ENCODE data around the gene CCT4. TPM values are rescaled to one million over a fixed set of nuclear protein-coding genes. Genes with fewer than 3 reads are reported as not detected.

The CCT4 gene
- polyA plus RNA-seq, 2 of the 4 experiments (the other 2 are of a cell fraction) = 352 to 361 TPM

DNA sequence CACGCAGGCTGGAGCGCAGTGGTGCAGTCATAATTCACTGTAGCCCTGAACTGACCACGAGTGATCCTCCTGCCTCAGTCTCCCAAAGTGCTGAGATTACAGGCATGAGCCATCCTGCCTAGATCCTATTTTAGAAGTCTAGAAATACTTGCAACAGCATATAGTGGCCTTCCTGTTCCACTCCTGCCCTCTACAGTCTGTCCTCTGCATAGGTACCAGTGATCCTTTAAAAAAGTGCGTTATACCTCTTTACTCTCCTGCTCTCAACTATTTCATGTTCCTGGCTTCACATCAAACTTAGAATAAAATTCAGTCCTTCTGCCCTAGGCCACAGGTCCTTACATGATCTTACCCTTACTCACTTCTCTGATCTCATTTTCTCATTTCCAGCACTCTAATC, 23.1 kb upstream of the CCT4 start:
- DNase-seq (ENCODE audit: low read depth in 1 of 2, low spot score in 1 of 2) (peak in 1 of 2 experiments; percentile 52), FAIRE-seq (no peak), ATAC-seq (peak; percentile 90)
- ChIA-PET CTCF (interaction anchor here (1.4 to 3.3 kb wide), 4 partner anchors 14 to 777 kb away, joined by 4 to 16 read pairs (median 12); no protein-coding TSS in a partner anchor), POLR2A (no interaction called here)
- H3K4me3 ChIP-seq = no peak overlapping the region
- TF ChIP-seq KDM1A (IDR thresholded peaks at IDR 0.05; ENCODE audit: low read depth) (no peak), RAD21 (conservative IDR thresholded peaks at IDR 0.05 in 1 of 2, IDR thresholded peaks at IDR 0.05 in 1 of 2) (peak; percentile 32 to 56; a peak in 2 of 5 replicates), HDAC2 (IDR thresholded peaks at IDR 0.05) (no peak), KDM5A (IDR thresholded peaks at IDR 0.05) (no peak), CTCF (IDR thresholded peaks at IDR 0.05) (peak; percentile 46)
- TF ChIP-seq, protein P1, sequence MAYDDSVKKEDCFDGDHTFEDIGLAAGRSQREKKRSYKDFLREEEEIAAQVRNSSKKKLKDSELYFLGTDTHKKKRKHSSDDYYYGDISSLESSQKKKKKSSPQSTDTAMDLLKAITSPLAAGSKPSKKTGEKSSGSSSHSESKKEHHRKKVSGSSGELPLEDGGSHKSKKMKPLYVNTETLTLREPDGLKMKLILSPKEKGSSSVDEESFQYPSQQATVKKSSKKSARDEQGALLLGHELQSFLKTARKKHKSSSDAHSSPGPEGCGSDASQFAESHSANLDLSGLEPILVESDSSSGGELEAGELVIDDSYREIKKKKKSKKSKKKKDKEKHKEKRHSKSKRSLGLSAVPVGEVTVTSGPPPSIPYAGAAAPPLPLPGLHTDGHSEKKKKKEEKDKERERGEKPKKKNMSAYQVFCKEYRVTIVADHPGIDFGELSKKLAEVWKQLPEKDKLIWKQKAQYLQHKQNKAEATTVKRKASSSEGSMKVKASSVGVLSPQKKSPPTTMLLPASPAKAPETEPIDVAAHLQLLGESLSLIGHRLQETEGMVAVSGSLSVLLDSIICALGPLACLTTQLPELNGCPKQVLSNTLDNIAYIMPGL (CRISPR knock-in tag; IDR thresholded peaks at IDR 0.05; ENCODE audit: borderline replicate concordance) = no peak
- no peaks in the 10 kb centered on the region for H3K9me3 ChIP-seq
- H3K4me2 ChIP-seq = no peak overlapping the region
- H3K4me1 ChIP-seq = peaks cover 6% of the 10 kb centered on the region; the same call in 2 of the 3 replicates
- WGBS (ENCODE audit: missing lambda C conversion rate) = 76% methylated on average over 4 of the region's 4 CpGs
- no peak overlapping the region for H3K27ac ChIP-seq

GRCh38 chr2:61910603-61911002, 22.1 kb upstream of the CCT4 start:
- Histone ChIP-seq H3K27ac (no peak overlapping the region), H3K4me3 (no peak overlapping the region), H3K4me2 (no peak overlapping the region), H3K9me3 (no peaks in the 10 kb centered on the region), H3K4me1 (peaks cover 9% of the 10 kb centered on the region; the same call in 2 of the 3 replicates)
- FAIRE-seq = no peak
- ChIA-PET CTCF (interaction anchor here (0.7 to 3.3 kb wide), 5 partner anchors 8 to 776 kb away, joined by 4 to 16 read pairs (median 6); no protein-coding TSS in a partner anchor), POLR2A (no interaction called here)
- TF ChIP-seq CTCF (IDR thresholded peaks at IDR 0.05) (peak; percentile 61), EP300 (IDR thresholded peaks at IDR 0.05) (no peak), RAD21 (conservative IDR thresholded peaks at IDR 0.05 in 1 of 2, IDR thresholded peaks at IDR 0.05 in 1 of 2) (peak; percentile 35 to 36; a peak in 3 of 5 replicates), SMC3 (IDR thresholded peaks at IDR 0.05) (peak; percentile 40; the same call in 2 of the 3 replicates), ATOH8 (CRISPR knock-in tag; IDR thresholded peaks at IDR 0.05; ENCODE audit: low read depth) (no peak), HOXA7 (CRISPR knock-in tag; IDR thresholded peaks at IDR 0.05) (no peak), ZNF302 (CRISPR knock-in tag; IDR thresholded peaks at IDR 0.05) (no peak), ZFP36 (IDR thresholded peaks at IDR 0.05; ENCODE audit: borderline replicate concordance, partially characterized antibody) (no peak), FOSB (CRISPR knock-in tag; IDR thresholded peaks at IDR 0.05) (no peak)
- DNase-seq (ENCODE audit: low read depth in 1 of 2, low spot score in 1 of 2) = no peak
- ATAC-seq = peak in 1 of 2 experiments; percentile 24; a peak in 2 of 6 replicates
- 56% methylated on average over 9 of the region's 9 CpGs for WGBS (ENCODE audit: missing lambda C conversion rate)

GRCh38 chr2:61909116-61909515, 20.7 kb upstream of the CCT4 start:
- H3K4me1 ChIP-seq = peaks cover 14% of the 10 kb centered on the region; the same call in 2 of the 3 replicates
- ATAC-seq (no peak), DNase-seq (ENCODE audit: low read depth in 1 of 2, low spot score in 1 of 2) (no peak), FAIRE-seq (no peak)
- 89% methylated on average over 8 of the region's 8 CpGs for WGBS (ENCODE audit: missing lambda C conversion rate)
- ChIA-PET CTCF (interaction anchor here (1.2 to 1.4 kb wide), 2 partner anchors 11 to 504 kb away, joined by 3 to 6 read pairs; no protein-coding TSS in a partner anchor), POLR2A (no interaction called here)
- H3K4me2 ChIP-seq = no peak overlapping the region
- H3K4me3 ChIP-seq = no peak overlapping the region
- TF ChIP-seq CHD2 (IDR thresholded peaks at IDR 0.05; ENCODE audit: low read length, partially characterized antibody) = no peak
- no peak for TF ChIP-seq SMC3 (IDR thresholded peaks at IDR 0.05)
- no peak overlapping the region for H3K27ac ChIP-seq
- H3K9me3 ChIP-seq = no peaks in the 10 kb centered on the region
